CD4-positive, alpha-beta memory T cell (primary cell): ENCODE measurements around the gene RNASE9. TPM values are rescaled to one million over a fixed set of nuclear protein-coding genes. Genes with fewer than 3 reads are reported as not detected.

ENCODE experiments used
- CTCF ChIA-PET: fragments of 350-600 bp; sonication (Branson Sonifier 250); formaldehyde crosslinking; loops from one replicate; lab custom pipeline; 2021; ENCODE audit warnings: inconsistent platforms; ENCODE audit not compliant: partially characterized antibody; lab: Charles Lee
- POLR2A ChIA-PET: fragments of 350-600 bp; sonication (Branson Sonifier 250); formaldehyde crosslinking; loops from one replicate; lab custom pipeline; 2021; ENCODE audit not compliant: partially characterized antibody; lab: Charles Lee
- DNase-seq, 5 donors: peaks; one replicate each; pipeline versions ENCODE4 v3.0.0 to v3.0.0-alpha.2; 2020 to 2022; ENCODE audit warnings: mixed read lengths in 1 of 5
- H3K27ac ChIP-seq: one replicate; pipeline ENCODE4 v1.7.0; 2013; ENCODE audit warnings: low read depth, low read length
- H3K27me3 ChIP-seq: 2 replicates; pipeline ENCODE4 v1.7.0; 2013; ENCODE audit warnings: mild to moderate bottlenecking, low read length, moderate library complexity; ENCODE audit not compliant: insufficient read depth
- H3K36me3 ChIP-seq: 2 replicates; pipeline ENCODE4 v1.7.0; 2013; ENCODE audit warnings: mild to moderate bottlenecking, low read length, moderate library complexity; ENCODE audit not compliant: insufficient read depth
- H3K4me1 ChIP-seq: 2 replicates; pipeline ENCODE4 v1.7.0; 2013; ENCODE audit warnings: mild to moderate bottlenecking, low read length, moderate library complexity; ENCODE audit not compliant: insufficient read depth
- H3K4me3 ChIP-seq, 2 donors: one replicate each; pipeline ENCODE4 v1.7.0; 2013; ENCODE audit warnings: low read length in 2 of 2, mild to moderate bottlenecking in 1 of 2
- H3K9me3 ChIP-seq, 2 donors: one replicate each; pipeline ENCODE4 v1.7.0; 2013; ENCODE audit warnings: low read length in 2 of 2, control low read depth in 1 of 2; ENCODE audit not compliant: control insufficient read depth in 1 of 2
- H3K27ac Mint-ChIP-seq, 7 donors: one replicate each; pipeline ENCODE4 v1.8.0; 2020 to 2021; ENCODE audit warnings: mixed read lengths in 7 of 7, mild to moderate bottlenecking in 6 of 7, inconsistent platforms in 3 of 7, moderate library complexity in 3 of 7
- H3K27me3 Mint-ChIP-seq, 2 donors: one replicate each; pipeline ENCODE4 v1.8.0; 2020 to 2021; ENCODE audit warnings: mixed read lengths in 2 of 2
- H3K36me3 Mint-ChIP-seq, 2 donors: one replicate each; pipeline ENCODE4 v1.8.0; 2020 to 2021; ENCODE audit warnings: mixed read lengths in 2 of 2, inconsistent platforms in 1 of 2, mild to moderate bottlenecking in 1 of 2
- H3K4me1 Mint-ChIP-seq, 4 donors: one replicate each; pipeline ENCODE4 v1.8.0; 2020 to 2021; ENCODE audit warnings: mixed read lengths in 4 of 4, mild to moderate bottlenecking in 1 of 4
- H3K4me3 Mint-ChIP-seq, 8 donors: one replicate each; pipeline ENCODE4 v1.8.0; 2020 to 2021; ENCODE audit warnings: mixed read lengths in 8 of 8, mild to moderate bottlenecking in 7 of 8, moderate library complexity in 6 of 8, inconsistent platforms in 3 of 8
- H3K9me3 Mint-ChIP-seq, 8 donors: one replicate each; pipeline ENCODE4 v1.8.0; 2020 to 2021; ENCODE audit warnings: mixed read lengths in 8 of 8, mild to moderate bottlenecking in 5 of 8, inconsistent platforms in 3 of 8, moderate library complexity in 1 of 8
- intact Hi-C: fragments of 100-400 bp; cut with micrococcal nuclease; formaldehyde crosslinking; loops from one replicate; pipeline ENCODE4 v1.15.1; 2023
- polyA plus RNA-seq, 2 donors: library from polyadenylated mRNA; unstranded; fragments of 300-500 nt; fragmentation: Illumina TruSeq; gene quantifications; one replicate each; pipeline ENCODE4 v1.2.3, GENCODE V29; 2021
- total RNA-seq, 2 experiments: library from RNA; stranded (reverse); gene quantifications; one replicate each; pipeline ENCODE4 v1.2.3, GENCODE V29; 2021

RNASE9 gene
- total and polyA plus RNA-seq, 4 experiments from 2014 or later: not detected

GRCh38 chr14:20563971-20564370 is 3.1 kb upstream of the RNASE9 start:
- Mint-ChIP-seq H3K27ac (no peak overlapping the region), H3K27me3 (peaks cover 0 to 4% of the 10 kb centered on the region in 2 donors), H3K9me3 (peaks cover 0 to 17% (median 10%) of the 10 kb centered on the region in 8 donors), H3K36me3 (peaks cover 0 to 6% of the 10 kb centered on the region in 2 donors), H3K4me1 (peaks cover 9 to 13% (median 11%) of the 10 kb centered on the region in 4 donors), H3K4me3 (no peak overlapping the region)
- Histone ChIP-seq H3K4me3 (no peak overlapping the region), H3K36me3 (no peaks in the 10 kb centered on the region), H3K9me3 (no peaks in the 10 kb centered on the region), H3K27ac (no peak overlapping the region), H3K4me1 (peaks cover 7% of the 10 kb centered on the region), H3K27me3 (peaks cover 3% of the 10 kb centered on the region)
- ChIA-PET CTCF (no interaction called here), POLR2A (no interaction called here)
- no peak for DNase-seq
- intact Hi-C loops: no loop called here

GRCh38 chr14:20559461-20559904 is 1.4 kb downstream of the RNASE9 start:
- no peaks in the 10 kb centered on the region for H3K4me1 ChIP-seq
- H3K36me3 ChIP-seq: no peaks in the 10 kb centered on the region
- no peak overlapping the region for H3K4me3 ChIP-seq
- peaks cover 3% of the 10 kb centered on the region for H3K27me3 ChIP-seq
- H3K9me3 Mint-ChIP-seq: no peaks in the 10 kb centered on the region
- peaks cover 4 to 8% of the 10 kb centered on the region in 2 donors for H3K27me3 Mint-ChIP-seq
- H3K27ac ChIP-seq: no peak overlapping the region
- no peak overlapping the region for H3K27ac Mint-ChIP-seq
- POLR2A ChIA-PET: no interaction called here
- intact Hi-C loops: no loop called here
- H3K9me3 ChIP-seq: no peaks in the 10 kb centered on the region
- H3K4me3 Mint-ChIP-seq: no peak overlapping the region
- H3K36me3 Mint-ChIP-seq: no peaks in the 10 kb centered on the region
- no peaks in the 10 kb centered on the region for H3K4me1 Mint-ChIP-seq
- no peak for DNase-seq
- CTCF ChIA-PET: no interaction called here

GRCh38 chr14:20557212-20557542 is 3.7 kb downstream of the RNASE9 start:
- Histone ChIP-seq H3K4me3 (no peak overlapping the region), H3K4me1 (no peaks in the 10 kb centered on the region), H3K27me3 (no peaks in the 10 kb centered on the region), H3K9me3 (no peaks in the 10 kb centered on the region), H3K27ac (no peak overlapping the region), H3K36me3 (no peaks in the 10 kb centered on the region)
- Mint-ChIP-seq H3K9me3 (no peaks in the 10 kb centered on the region), H3K36me3 (no peaks in the 10 kb centered on the region), H3K27me3 (peaks cover 5% of the 10 kb centered on the region in 2 donors), H3K27ac (no peak overlapping the region), H3K4me1 (no peaks in the 10 kb centered on the region), H3K4me3 (no peak overlapping the region)
- CTCF ChIA-PET: no interaction called here
- POLR2A ChIA-PET: no interaction called here
- no peak for DNase-seq
- intact Hi-C loops: no loop called here

GRCh38 chr14:20556500-20557211 is 4.2 kb downstream of the RNASE9 start:
- Histone ChIP-seq H3K4me3 (no peak overlapping the region), H3K27ac (no peak overlapping the region), H3K9me3 (no peaks in the 10 kb centered on the region), H3K27me3 (no peaks in the 10 kb centered on the region), H3K36me3 (no peaks in the 10 kb centered on the region), H3K4me1 (no peaks in the 10 kb centered on the region)
- CTCF ChIA-PET: no interaction called here
- intact Hi-C loops: no loop called here
- Mint-ChIP-seq H3K27ac (no peak overlapping the region), H3K4me1 (no peaks in the 10 kb centered on the region), H3K27me3 (peaks cover 5% of the 10 kb centered on the region in 2 donors), H3K9me3 (no peaks in the 10 kb centered on the region), H3K4me3 (no peak overlapping the region), H3K36me3 (no peaks in the 10 kb centered on the region)
- no peak for DNase-seq
- POLR2A ChIA-PET: no interaction called here

GRCh38 chr14:20555845-20556244 is 5.0 kb downstream of the RNASE9 start:
- DNase-seq: no peak
- H3K4me1 ChIP-seq: no peaks in the 10 kb centered on the region
- no peaks in the 10 kb centered on the region for H3K27me3 ChIP-seq
- H3K27ac ChIP-seq: no peak overlapping the region
- CTCF ChIA-PET: interaction anchor here (1.1 kb wide), 1 partner anchor 25 kb away, joined by 3 read pairs; no protein-coding TSS in a partner anchor
- Mint-ChIP-seq H3K36me3 (no peaks in the 10 kb centered on the region), H3K27ac (no peak overlapping the region), H3K27me3 (peaks cover 5% of the 10 kb centered on the region in 2 donors), H3K4me3 (no peak overlapping the region), H3K9me3 (no peaks in the 10 kb centered on the region), H3K4me1 (no peaks in the 10 kb centered on the region)
- no peak overlapping the region for H3K4me3 ChIP-seq
- intact Hi-C loops: no loop called here
- no peaks in the 10 kb centered on the region for H3K36me3 ChIP-seq
- POLR2A ChIA-PET: no interaction called here
- H3K9me3 ChIP-seq: no peaks in the 10 kb centered on the region

- Mint-ChIP-seq H3K4me1 (no peaks in the 10 kb centered on the region), H3K27ac (no peak overlapping the region), H3K27me3 (peaks cover 4 to 5% of the 10 kb centered on the region in 2 donors), H3K4me3 (no peak overlapping the region), H3K36me3 (no peaks in the 10 kb centered on the region), H3K9me3 (no peaks in the 10 kb centered on the region)
- POLR2A ChIA-PET: no interaction called here
- H3K27ac ChIP-seq: no peak overlapping the region
- H3K36me3 ChIP-seq: no peaks in the 10 kb centered on the region
- no peaks in the 10 kb centered on the region for H3K27me3 ChIP-seq
- H3K4me1 ChIP-seq: no peaks in the 10 kb centered on the region
- no peak overlapping the region for H3K4me3 ChIP-seq
- H3K9me3 ChIP-seq: no peaks in the 10 kb centered on the region
- CTCF ChIA-PET: no interaction called here
- no peak for DNase-seq
- intact Hi-C loops: no loop called here
Measured at GRCh38 chr14:20553024-20553423, 7.8 kb downstream of the RNASE9 start.

GRCh38 chr14:20551606-20552005 is 9.2 kb downstream of the RNASE9 start:
- H3K4me3 Mint-ChIP-seq: no peak overlapping the region
- DNase-seq: no peak
- POLR2A ChIA-PET: no interaction called here
- Histone ChIP-seq H3K27ac (no peak overlapping the region), H3K4me1 (no peaks in the 10 kb centered on the region), H3K4me3 (no peak overlapping the region), H3K9me3 (no peaks in the 10 kb centered on the region), H3K27me3 (no peaks in the 10 kb centered on the region), H3K36me3 (no peaks in the 10 kb centered on the region)
- H3K36me3 Mint-ChIP-seq: no peaks in the 10 kb centered on the region
- CTCF ChIA-PET: interaction anchor here (1.5 to 1.7 kb wide), 2 partner anchors 21 to 136 kb away, joined by 4 to 5 read pairs; no protein-coding TSS in a partner anchor
- intact Hi-C loops: no loop called here
- no peaks in the 10 kb centered on the region for H3K9me3 Mint-ChIP-seq
- H3K4me1 Mint-ChIP-seq: no peaks in the 10 kb centered on the region
- H3K27ac Mint-ChIP-seq: no peak overlapping the region
- peaks cover 2 to 3% of the 10 kb centered on the region in 2 donors for H3K27me3 Mint-ChIP-seq
